ENCODE results near the gene SORCS2.

SORCS2 gene

DNA sequence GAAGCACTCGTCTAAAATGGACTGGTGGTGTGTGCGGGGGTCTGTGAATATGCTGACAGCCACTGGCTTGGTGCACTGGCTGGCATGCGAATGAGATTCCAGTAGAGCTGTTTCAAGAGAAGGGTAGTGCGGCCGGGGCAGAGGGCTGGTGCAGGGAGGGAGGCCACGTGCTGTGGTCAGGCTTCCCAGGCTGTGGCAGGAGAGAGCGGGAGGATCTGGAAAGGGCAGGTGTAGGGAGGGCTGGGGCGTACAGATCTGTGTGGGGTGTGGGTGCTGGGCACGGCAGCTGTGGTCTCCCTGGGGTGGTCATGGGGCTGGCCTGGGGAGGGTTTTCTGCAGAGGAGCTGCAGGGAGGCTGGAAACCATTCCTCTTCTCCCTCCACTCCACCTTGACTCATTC is 30.2 kb downstream of the SORCS2 start:
- DNase-seq (ENCODE audit: low read depth in 2 of 2), result no peak

GRCh38 chr4:7223541-7223940 is 31.2 kb downstream of the SORCS2 start:
- no peak for DNase-seq (ENCODE audit: low read depth in 2 of 2)

- no peak for DNase-seq (ENCODE audit: low read depth in 2 of 2)
These were observed 31.7 kb downstream of the SORCS2 start for GRCh38 chr4:7224001-7224400.

DNA sequence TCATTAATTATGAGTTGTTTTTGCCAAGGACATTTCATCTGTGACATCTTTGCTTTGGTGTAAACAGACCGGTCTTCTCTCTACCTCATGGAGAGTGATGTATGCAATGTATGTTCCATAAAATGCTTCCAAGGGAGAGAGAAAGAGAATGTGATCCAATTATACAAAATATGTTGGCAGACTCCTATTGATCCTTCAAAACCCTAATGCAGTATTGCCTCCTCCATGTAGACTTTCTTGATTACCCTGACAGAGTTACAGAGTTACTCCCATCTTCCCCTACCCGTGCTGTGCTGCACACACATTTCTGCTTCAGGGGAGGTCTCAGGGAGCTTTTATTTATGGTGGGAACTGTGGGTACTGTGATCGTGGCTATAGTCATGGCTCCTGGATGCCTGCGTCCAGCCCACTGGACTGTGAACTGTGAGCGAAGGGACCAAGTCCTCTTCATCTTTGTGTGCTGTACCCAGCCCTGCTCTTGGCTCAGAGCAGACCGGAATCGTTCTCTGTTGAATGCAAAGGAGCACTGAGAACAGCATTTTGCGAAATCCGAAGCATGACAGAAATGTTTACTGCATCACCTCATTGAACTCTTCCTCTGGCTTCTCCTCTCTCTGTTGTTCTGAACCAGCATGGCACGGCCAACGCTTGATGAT is 32.7 kb downstream of the SORCS2 start:
- DNase-seq (ENCODE audit: low read depth in 2 of 2), result no peak

DNA sequence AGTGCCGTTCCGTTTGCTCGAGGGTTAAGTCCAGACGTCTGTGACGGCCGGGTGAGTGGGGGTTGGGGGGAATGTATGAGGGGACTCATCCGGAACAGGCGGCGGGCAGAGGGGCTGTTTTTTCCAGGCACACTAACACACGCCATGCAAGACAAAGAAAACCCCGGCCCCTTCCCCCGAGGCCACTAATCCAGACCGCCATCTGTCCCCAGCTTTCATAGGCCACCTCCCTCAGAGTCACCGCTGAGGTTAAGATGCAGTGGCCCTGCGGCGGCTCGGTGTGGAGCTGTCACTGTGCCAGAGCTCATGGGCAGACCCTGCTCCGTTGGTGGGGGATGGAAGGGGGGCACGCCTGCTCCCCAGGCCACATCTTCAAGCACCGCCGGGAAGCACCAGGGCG is 34.1 kb downstream of the SORCS2 start:
- DNase-seq (ENCODE audit: low read depth in 2 of 2), result no peak

DNA sequence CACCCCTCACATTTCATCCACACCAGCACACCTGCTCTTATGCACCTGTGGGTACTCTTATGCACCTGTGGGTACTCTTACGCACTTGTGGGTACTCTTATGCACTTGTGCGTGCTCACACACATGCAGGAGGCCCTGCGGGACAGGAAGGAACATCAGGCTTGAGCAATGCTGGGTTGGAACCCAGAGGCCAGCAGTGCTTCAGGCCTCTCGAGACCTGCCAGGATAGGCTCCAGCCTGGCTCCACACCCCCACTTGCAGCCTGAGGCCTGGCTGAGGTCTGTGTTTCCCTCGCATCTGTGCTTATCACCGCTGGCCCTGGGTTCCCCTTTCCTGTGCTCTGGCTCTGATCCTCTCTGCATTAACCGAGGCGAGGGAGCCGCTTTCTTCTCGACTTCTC is 34.7 kb downstream of the SORCS2 start:
- no peak for DNase-seq (ENCODE audit: low read depth in 2 of 2)

DNA sequence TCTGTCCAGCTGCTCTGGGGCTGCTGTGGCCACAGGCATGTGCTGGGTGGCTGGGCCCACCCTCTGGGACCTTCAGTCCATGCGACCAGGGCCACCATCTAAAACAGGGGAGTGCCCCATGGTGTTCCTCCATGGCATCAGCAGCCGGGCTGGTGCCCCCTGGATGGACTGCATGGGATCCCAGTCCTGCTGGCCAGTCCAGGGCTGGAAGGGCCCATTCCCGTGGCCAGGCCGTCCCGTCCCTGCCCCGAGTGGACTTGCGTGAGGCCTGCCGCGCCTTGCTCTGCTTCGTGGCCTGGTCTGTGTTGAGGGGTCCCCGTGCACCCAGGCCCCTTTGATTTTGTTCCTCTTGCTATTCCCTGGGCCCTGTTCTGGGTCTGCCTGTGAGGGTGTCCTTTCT is 36.4 kb downstream of the SORCS2 start:
- DNase-seq (ENCODE audit: low read depth in 2 of 2), result no peak

DNA sequence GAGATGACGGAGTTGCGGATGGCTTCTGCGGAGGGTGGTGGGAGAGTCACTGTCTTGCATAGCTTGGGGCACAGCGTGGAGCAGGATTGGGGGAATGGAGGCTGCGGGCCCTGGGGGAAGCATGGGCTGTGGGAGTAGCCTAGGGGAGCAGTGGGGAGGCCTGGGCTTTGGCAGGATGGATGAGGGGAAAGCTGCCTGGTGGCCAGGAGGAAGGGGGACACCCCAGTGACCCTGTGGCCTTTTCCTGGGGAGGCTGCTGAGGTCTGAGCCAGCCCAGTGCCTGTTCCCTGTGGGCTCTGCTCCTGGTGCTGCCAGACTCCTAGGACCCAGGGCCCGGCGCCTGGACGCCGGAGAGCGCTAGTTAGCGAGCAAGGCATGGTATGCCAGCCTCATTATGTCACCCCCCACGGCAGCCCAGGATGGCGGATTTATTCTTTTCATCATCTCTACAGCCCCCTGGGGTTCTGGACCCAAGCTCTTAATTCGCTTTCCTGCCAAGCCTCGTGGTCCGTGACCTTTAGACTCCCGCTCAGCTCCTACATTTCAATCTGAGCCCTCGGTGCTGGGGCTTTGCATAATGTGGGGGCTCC is 39.8 kb downstream of the SORCS2 start:
- no peak for DNase-seq (ENCODE audit: low read depth in 2 of 2)

- DNase-seq (ENCODE audit: low read depth in 2 of 2), result no peak
These were observed 40.8 kb downstream of the SORCS2 start for GRCh38 chr4:7233006-7233580.

GRCh38 chr4:7233601-7234000 is 41.3 kb downstream of the SORCS2 start:
- no peak for DNase-seq (ENCODE audit: low read depth in 2 of 2)

- no peak for DNase-seq (ENCODE audit: low read depth in 2 of 2)
These were observed 42.2 kb downstream of the SORCS2 start for GRCh38 chr4:7234355-7235029.

GRCh38 chr4:7235030-7235380 is 42.7 kb downstream of the SORCS2 start:
- DNase-seq (ENCODE audit: low read depth in 2 of 2), result no peak

GRCh38 chr4:7236847-7237246 is 44.5 kb downstream of the SORCS2 start:
- DNase-seq (ENCODE audit: low read depth in 2 of 2), result no peak

GRCh38 chr4:7237873-7238272 is 45.5 kb downstream of the SORCS2 start:
- DNase-seq (ENCODE audit: low read depth in 2 of 2), result no peak

GRCh38 chr4:7238300-7238960 is 46.1 kb downstream of the SORCS2 start:
- no peak for DNase-seq (ENCODE audit: low read depth in 2 of 2)

- no peak for DNase-seq (ENCODE audit: low read depth in 2 of 2)
These were observed 46.9 kb downstream of the SORCS2 start for GRCh38 chr4:7239101-7239820.

- no peak for DNase-seq (ENCODE audit: low read depth in 2 of 2)
These were observed 47.5 kb downstream of the SORCS2 start for GRCh38 chr4:7239844-7240243.

DNA sequence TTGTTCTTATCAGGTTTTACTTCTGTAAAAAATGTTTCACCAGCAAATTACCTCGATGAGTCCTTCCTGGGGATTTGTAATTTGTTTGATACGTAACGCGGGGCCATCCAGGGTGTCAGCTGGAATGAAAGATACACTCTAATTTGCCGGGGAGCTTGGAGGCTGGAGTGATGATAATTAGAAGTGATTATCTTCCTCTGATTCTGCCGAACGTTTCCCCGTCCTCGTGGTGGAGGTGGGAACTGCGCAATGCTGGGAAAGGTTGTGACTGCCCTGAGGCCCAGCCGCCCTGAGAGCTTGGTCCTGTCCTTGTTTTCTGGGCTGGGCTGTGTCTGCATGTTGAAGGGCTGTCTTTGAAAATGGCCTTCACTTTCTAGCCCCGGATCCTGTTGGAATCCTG is 48.0 kb downstream of the SORCS2 start:
- DNase-seq (ENCODE audit: low read depth in 2 of 2), result no peak

DNA sequence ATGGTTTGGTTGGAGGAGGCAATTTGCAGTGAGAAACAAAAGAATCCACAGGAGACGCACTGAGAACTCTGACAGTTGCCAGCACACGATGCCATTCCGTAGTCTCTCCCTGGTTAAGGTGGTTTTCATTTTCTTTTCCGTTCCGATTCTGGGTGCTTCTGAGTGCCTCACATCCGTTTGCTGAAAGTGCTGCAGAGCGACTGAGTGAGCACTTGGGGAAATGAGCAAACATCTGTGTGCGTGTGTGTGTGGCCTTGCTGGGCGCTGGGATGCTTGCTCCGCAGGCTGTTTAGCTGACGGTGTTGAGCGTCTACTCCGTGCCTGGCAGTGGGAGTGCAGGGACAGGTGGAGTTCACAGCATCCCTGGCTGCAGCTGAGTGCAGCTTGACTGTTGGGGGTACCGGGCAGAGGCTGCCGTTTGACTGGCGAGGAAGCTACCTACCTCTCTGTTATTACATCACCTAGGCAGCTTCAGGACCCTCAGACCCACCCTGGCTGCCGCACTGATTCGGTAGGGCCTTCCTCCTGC is 49.3 kb downstream of the SORCS2 start:
- DNase-seq (ENCODE audit: low read depth in 2 of 2), result no peak

DNA sequence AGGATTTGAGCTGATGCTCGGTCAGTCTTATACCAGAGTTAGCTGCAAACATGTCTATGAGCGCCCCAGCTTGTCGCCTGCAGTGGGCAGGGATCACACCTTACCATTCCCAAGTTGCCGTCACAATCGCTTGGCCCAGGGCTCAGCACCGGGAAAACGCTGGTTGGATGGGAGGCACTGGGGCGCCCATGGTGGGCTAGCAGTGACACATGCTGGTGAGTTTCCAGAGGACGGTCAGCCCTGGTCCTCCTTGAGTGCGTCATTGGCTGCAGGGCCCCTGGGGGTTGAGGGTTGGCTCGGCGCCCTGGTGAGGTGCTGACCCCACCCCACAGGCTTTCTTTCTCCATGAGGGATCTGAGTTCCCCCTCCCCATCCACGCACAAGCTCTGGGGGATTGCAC is 50.4 kb downstream of the SORCS2 start:
- no peak for DNase-seq (ENCODE audit: low read depth in 2 of 2)

- no peak for DNase-seq (ENCODE audit: low read depth in 2 of 2)
These were observed 51.4 kb downstream of the SORCS2 start for GRCh38 chr4:7243609-7244330.
